ENCODE results near the gene FIGN. TPM values are rescaled to one million over a fixed set of nuclear protein-coding genes. Genes with fewer than 3 reads are reported as not detected.
A peak's percentile ranks its signal among the peaks of the same experiment; 100 is the strongest.

Gene FIGN
- polyA plus RNA-seq, 3 donors, result 9.3 to 15.2 (median 12.6) TPM

DNA sequence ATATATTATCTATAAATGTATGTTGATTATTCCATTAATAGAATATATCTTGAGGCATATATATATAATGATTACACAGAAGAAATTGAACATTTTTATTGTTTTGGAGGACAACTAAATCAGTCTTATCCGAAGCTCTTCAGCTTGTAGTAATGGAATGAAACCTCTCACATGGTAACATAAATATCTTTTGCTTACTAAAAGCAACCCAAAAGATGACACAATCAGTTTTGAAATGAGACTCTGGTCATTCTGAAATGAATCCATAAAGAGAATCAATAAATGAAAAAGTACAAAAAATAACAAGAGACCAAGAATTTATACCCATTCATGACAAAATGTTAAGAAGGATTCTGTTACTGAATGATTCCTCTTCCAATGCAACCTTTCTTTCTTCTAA, 110.2 kb downstream of the FIGN start:
- no peak for DNase-seq

DNA sequence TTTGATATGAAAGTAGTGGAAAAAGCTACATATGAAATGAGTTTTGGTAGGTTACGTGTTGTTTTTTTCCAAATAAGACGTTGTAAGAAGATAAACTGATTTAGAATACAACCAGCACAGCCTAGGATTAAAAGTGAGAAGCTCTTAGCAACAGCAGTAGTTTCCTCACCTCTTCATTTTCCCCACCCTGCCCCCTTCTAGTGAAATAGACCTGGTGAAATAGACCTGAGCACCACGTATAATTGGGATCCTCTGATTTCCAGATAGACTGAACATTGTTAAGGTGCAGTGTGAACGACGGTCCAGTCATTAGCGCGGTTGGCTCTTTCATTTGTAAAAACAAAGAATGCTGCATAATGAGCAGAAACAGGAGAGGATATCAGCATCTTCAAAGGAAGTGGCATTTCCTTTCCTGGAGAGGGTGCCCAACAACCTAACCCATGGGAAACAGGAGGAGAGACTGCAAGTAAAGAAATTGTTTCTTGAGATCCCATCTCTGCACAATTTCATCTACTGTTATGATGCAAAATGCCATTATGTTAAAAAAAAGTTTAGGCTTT, 114.3 kb downstream of the FIGN start:
- DNase-seq, result no peak

DNA sequence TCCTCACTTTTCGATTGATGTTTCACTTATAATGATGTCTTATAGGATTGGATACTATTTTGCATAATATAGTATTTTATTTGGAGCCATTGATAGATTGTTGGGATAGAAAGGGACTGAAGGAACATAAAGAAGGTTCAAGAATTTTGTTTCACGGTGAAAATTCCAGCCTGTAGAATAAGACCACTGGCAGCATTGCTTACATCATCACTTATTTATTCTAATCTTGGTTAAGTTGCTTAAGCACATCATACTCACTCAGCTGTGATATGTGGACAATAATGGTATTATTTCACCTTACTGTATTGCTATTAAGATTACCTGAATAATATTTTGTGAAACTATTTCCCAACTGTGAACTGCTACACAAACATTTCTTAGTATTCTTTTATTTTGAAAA, 118.3 kb downstream of the FIGN start:
- DNase-seq, result no peak

DNA sequence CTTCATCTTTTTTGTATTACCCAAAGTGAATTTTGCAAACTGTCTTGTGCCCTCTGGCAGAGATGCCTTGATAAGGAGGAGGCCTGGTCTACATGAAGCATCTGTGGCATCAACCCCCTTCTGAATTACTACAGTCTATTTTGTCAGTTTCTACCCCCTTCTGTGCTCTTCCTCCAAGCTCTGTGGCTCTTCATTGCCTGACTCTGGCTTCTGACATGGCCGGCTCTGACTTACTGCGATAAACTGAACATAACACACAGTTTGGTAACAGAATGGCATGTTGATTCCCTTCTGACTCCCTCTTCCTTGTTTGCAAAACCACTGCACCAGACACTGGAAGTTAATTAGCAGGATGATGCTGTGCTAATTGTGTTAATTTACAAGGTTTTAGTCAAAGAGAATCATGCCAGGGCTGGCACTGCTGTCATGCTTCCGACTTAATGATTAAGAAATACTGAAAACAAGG, 122.5 kb downstream of the FIGN start:
- no peak for DNase-seq

DNA sequence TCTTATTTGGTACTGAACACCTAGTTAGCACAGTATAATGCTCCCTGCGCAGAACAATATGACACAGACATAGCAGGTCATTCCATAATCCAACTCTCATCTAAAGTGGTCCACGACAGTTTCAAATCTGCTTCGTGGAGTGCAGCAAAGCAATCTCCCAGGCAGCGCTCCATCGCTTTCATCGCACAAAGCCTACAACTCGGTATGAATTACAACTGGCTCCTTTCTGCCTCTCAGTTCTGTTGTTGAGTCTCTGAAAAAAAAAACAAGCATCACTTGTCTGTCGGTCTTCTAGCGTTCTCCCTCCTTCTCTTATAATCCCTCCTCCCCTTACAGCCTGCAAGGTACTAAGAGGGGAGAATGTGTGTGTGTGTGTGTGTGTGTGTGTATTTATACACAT, 123.5 kb downstream of the FIGN start:
- no peak for DNase-seq

DNA sequence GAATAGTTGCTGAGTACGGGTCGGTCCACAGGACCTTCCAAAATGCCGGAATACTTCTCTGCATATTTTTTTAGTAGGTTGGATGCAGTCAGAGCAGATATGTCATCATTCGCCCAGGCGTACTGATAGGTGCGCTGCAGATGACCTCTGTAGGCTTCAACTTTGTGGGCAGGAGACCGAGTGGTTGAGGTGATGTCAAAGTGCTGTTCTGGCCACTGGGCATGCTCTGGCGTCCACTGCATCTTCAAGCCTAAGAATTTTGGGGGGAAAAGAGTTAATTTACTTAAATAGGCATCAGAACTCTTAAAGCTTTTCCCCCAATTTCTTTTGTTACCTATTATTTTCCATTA, 124.3 kb downstream of the FIGN start:
- DNase-seq, result no peak

DNA sequence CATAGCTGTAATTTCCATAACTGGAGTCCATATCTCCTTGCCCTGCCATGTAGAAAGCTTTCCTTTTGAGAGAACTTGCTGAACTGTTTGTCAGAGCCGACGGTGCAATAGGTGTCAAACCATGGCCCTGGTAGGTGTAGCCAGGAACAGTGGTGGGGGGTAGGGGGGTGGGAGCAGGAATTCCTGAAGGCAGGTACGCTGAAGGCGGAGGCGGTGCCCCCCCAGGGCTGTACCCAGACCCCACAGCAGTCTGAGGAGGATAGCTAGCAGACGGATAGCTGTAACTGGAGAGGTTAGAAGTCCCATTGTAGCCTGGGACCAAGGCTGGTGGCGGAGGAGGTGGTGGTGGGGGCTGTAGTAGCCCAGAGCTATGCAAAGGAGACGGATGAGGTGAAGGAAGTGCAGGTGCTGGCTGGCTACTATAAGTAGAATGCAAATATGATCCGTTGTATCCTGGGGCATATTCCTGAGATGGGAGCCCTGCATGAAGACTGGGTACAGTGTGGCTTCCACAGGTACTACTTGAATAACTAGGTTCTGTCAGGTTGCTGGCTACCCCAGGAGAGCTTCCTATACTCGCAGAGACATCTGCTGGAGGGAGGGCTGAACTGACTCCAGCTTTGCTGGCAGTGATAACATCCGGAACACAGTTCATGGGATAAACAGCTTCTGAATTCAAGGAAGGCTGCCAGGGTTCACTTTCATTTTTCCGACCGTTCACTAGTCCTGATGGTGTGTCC, 124.8 kb downstream of the FIGN start:
- no peak for DNase-seq

DNA sequence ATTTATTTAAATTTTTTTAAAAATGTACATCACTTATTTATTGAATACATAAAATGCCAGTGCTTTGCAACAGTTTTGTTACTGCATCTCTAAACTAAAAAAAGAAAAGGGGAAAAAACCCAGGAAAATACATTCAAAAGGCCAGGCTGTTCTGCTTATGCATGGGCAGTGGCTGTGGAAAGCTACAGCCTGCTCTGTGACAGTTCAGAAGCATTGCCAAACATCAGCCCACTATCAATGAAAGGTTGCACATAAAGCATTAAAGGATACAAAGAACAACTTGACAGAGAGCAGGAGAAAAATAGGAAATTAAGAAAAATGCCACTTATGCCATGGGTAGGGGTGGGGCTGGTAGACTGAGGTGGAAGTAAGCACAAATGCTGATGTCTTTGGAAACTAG, 128.2 kb downstream of the FIGN start:
- DNase-seq, result no peak

DNA sequence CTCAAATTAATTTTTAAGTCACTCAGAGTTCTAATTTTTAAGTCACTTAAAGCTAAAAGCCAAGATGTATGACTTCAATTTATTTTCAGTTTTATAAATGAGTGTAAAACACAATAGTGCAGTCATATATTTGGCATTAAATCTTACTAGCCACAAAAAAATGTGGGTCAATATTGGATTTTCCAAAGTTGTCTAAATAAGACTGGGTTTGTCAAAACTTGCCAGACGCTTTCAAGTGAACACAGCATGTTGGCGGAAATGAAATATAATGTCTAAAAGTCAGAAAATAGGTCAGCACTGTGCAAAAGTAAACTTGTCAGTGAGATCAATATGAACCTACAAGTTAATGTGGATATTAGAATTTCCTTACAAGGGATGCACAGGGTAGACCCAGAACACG, 128.9 kb downstream of the FIGN start:
- DNase-seq, result no peak

DNA sequence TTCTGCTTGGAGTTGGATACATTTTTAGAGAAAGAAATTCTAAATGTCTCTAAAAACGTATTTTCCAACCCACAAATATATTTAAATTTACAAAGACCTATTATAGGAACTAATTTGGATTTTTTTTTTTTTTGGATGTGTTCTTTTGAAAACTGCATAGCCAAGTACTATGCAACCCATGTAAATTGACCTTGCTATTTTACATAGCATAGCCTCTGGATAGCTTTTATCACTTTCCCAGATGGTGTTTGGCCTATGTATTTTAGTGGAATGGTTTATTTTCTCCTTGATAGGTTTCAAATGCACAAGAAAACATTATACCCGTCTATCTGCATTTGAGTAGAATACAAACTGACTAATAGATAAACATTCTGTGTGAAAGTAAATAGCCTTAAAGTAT, 130.0 kb downstream of the FIGN start:
- DNase-seq, result no peak

DNA sequence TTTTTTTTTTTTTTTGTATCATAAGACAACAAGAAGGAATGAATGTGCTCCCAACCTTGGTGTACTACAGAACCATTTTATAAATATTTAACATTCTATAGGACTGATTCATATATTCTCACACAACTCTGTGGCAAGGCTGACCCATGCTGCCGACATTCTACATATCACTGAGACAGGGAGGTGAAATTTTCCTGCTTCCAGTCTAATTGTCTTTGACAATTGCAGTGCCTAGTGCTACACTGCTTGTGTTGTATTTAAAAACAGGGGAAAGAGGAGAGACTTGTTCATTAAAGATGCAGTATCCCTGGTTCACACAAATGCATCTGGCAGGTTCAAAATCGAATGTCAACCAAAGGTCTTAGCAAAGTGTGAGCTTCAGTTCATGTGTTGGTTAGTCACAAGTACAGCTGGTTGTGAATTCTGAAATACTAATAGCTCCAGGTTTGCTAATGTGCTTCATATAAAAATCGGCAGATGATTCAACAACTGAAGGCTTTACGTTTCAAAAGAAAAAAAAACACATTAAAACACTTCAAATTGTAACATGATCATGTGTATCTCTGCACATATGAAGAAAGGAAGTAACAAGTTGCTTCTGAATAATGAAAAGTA, 130.8 kb downstream of the FIGN start:
- no peak for DNase-seq

DNA sequence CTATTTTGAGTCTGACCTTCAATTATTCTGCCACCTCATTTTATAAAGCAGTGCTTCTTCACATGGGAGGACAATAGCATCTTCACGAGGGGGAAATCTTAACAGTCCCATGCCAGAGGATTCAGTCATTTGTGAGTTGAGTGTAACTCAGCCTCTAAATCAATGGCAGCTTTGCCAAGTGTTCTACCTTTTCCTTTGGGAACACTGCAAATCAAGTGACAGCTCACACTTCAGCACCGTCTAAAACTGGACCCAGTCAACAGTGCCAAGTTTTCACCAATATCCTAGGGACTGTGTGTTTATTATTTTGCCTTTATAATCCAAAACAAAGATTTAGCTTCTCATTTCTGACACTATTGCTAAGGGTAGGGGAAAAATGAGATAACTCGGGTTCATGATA, 133.6 kb downstream of the FIGN start:
- no peak for DNase-seq

DNA sequence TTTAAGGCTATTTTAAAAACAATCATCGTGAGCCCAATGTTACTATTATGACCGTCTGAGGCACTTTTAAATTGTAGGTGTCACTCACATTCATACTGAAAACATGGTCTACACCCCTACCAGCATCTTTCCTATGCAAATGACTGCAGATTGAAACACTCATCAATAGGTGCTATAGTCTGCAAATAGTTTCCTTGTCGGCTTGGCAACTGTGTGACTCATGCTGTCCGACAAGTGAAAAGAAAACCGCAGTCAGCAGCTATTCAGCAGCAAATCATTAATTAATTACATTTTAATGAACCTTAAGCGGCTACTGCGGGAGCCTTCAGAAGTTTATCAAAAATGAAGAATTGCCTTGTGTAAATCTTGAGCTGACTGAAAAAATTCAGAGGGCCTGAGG, 134.4 kb downstream of the FIGN start:
- DNase-seq, result peak; percentile 15

DNA sequence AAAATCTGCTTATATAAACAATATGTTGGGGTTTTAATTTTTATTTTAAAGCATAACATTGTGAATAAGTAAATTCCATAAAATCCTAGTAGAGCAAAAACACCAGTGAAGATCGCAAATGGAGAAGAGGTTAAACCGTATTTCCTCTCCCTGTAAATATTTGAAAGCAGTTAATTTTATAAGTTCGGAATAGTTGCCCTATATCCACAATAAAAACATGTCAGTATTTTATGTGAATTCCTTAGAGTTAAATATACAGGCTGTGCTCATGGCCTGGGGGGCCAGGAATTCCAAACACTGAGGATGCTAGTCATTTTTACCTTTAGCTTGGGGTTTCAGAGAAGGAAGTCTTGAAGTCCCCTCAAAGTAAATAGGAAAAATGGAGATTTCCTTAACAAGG, 135.0 kb downstream of the FIGN start:
- peak; percentile 9 for DNase-seq

DNA sequence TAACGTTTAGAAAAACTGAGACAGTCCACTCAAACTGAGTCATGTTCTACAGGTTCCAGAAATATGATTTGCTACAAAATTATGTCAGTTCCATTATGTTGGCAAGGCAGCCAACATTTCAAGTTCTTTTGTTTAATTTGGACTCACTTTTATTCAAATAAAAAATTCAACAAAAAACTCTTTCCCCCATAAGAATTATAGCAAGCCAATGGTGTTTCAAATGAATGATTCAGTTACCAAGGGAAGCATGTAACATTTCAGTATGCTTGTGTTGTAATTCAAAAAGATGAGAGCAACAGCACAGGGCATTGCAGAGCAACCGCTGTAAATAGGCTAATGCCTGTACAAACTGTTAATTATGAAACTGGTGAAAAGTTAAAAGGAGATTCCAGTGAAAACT, 140.8 kb downstream of the FIGN start:
- DNase-seq, result no peak

DNA sequence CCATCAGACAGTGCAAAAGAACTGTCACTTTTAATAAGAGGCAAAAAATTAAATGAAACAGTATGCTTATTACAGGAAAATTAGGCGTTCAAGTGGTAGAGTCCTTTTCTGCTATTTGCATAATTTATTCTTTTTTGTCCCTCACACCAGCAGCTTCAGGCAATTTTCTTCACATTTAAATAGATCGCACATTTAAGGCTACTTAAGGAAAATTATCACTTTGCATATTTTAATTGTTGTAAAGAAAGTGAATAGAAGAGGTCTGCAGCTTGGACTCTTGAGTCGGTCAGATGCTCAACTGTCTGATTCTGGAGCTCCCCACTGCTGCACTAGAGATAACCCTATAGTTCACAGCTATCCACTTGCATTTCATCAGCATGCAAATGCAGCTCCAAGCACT, 141.3 kb downstream of the FIGN start:
- DNase-seq, result no peak

DNA sequence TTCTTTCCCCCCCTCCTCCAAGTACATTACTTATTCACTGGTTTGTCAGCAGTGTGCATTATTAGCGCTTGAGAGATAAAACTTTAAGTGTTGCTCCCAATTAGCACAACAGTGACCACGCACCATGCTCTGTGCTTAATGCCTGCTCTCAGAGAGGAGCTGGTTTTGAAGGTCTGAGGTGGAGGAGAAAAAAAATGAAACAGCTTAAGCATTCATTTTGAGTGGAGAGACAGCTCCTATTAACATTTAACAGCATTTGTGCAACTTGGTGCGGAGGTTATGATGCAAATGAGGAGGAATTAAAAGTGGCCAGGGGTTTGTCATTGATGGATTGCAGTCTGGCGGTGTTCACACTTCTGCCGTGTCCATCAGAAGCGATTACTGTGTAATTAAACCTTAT, 141.8 kb downstream of the FIGN start:
- DNase-seq, result no peak

DNA sequence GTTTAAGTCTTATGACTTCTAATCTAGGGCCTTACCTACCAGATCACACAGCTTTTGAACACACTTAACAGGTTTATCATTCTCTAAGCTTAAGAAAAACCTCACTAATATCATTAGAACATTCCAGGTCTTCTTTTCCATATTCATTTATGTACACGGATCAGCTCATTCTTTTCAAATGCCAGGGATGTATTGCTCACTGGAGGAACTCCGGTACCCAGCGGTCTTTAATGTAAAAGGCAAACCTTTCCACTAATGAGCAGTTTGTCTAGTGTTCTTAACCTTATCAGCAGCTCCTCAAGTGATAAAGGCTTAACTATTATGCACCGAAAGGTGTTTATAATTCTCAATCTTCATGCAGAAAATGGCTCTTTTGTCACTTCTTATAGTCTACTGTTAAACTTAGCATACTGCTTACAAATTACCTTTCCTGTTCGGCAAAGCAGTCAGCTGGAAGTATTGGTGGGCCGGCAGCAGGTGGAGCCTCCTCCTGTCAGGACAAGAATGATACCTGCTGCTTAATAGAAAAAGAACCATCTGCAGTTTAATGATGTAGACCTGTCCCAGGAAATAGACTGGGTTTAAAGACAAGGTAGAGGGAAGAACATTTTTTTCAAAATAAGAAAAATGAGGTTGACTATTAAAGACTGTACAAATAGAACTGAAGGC, 142.7 kb downstream of the FIGN start:
- no peak for DNase-seq

DNA sequence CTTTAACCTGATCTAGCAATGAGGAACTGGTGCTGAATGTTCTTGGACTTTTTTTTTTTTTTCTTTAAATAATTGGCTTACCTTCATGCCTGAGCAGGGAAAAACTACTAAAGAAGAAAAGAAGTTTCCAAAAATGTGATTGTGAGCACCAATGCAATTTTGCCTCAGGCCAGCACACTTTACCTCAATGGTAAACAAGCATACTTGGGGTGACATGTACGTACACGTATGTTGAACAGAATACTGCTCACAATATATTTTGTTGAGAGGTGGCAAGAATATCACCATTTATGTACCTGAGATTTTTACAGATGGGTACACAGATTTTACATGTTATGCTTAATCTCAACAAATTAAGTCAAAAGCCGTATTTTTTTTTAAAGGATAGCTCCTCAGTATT, 144.3 kb downstream of the FIGN start:
- no peak for DNase-seq

DNA sequence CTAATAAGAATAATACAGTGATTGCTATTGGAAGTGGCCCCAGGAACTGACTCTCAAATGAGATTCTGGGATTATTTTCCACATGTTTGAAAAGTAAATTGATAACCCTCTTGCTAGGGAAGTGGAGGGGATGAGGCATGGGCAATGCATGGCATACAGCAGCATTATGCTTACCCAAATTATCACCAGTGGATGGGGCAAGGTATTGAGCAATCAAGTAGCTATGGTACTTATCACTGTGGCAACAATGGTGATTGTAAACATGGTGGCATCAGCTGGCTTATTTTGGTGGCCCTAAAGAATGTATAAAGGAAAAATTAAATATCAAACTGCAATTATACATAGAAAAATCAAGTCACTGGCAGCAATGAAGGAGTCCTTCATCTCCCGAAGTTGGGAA, 155.1 kb downstream of the FIGN start:
- DNase-seq, result no peak

DNA sequence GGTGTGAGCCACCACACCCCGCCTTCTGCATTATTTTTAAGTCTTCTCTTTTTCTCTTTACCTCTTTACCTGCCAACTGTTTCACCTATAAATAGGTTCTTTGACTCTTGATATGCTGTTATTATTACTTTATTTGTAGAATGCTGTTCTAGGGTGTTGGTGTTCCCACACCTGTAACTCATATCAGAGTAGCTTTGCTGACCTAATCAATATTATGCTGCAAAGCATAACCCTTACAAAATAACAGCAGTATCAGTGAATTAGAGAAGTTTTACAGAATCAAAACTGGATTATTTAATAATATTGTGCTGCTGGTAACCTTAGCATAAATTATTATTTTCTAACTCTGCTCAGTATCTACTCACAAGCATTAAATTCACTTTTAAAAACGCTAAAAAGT, 161.5 kb downstream of the FIGN start:
- no peak for DNase-seq

DNA sequence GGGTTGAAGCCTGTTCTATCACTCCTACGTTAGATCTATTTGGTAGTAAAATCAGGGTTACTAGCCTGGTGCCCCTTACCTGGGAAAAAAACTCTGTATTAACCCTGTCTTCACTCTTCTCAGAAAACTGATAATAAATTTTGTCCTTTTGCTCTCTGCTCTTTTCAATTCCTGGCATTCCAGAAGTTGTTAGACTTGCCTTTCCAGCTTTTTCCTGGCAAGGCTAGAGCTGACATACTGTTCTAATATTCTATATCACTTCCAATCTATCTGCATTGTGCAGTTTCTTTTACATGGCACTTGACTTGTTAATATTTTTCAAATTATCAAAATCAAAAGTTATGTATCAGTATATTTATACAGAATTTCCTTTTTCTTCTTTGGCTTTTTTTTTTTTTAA, 162.2 kb downstream of the FIGN start:
- DNase-seq, result no peak

DNA sequence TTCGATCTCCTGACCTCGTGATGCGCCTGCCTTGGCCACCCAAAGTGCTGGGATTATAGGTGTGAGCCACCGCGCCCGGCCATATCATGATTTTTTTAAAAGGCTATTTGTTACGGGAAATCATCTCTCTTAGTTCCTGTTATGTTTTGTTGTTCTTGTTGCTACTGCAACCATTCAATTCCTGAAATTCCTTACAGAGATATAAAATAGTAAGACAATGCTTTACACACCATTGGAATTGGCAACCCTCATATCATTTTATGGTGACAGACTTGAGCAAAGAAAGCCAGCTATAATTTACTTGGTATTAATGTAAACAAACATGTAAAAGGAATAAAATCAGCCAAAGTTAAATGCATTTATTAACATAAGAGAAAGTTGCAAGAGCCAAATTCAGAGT, 163.0 kb downstream of the FIGN start:
- DNase-seq, result no peak
